HG03064 (cell line): ENCODE results near the gene TMEM87A.

Experiments used
- ATAC-seq: cut with Tn5 transposase; IDR thresholded peaks from one replicate; pipeline ENCODE4 v1.9.1; 2021; ENCODE audit warnings: low read depth; ENCODE audit not compliant: unreplicated experiment

TMEM87A gene

DNA sequence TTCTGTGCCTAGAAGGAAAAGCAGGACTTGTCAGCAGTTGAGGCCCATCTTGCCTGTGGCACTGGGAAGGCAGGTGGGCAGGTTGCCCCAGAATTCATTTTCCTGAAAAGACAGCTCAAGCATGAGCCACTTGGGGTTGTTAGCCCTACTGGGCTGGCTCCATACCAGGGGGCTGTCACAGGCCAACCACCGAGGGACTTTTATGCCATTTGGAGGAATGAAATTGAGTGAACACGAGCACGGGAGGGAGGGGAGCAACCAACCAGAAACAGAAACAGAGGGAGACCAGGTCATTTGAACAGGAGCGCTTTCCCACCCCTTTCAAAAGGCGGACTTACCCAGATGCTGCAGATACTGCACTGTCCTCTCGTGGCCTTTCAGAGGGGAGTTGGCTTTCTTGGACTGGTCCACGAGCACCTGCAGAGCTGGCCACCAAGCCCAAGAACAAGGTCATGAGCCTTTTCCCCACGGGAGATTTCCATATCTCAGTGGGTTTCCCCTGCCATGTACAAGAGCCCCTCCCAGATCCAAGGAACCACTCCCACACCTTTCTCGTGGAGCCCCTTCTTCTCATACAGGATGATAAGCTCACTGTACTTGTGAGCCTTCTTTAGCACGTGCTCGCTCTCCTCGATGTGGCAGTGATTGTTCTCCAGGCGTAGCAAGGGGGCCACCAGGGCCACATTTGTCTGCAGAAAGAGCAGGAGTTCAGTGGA lies 106.8 kb downstream of the TMEM87A start:
- ATAC-seq: no peak

DNA sequence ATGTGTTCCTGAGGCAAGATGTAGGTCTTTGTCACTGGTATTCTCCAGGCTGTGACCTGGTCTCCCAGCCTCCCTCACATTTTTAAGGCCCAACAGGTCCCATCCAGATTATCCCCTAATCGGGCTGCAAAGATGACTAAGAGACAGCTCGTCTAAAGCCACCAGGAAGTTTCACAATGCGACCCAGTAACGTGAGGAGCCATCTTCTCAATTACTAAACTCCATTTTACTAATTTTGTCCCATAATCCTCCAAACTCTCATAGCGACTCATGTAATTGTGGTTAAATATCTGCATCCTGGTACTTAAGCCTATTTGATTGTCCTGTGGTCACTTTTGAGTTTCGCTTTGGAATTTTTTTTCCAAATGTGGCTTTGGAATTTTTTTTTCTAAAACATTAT lies 108.1 kb downstream of the TMEM87A start:
- no peak for ATAC-seq

DNA sequence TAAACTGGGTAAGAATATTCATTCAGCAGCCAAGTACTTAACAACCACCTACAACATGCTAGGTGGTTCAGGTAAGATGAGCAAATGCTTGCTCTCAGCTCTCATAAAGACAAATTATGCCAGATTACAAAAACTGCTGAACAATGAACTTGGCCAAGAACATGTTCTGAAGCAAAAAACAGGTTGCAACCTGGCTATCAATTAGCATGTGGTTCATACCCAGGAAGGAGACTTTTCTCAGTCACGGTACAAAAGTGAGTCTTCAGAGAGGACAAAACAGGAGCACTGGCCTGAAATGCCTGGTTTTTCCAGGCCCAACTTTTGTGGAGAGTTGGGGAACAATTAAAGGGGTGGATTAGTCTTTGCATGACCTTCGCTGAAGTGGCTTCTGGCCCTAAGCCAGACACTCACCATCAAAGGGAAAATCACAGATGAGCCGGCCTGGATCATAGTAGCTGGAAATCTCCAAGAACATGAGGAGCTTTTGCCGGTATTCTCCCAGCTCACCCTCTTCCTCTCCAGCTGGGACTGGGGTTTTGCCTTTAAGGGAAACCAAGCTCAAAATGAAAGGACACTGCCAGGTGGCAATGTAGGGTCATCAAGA lies 109.2 kb downstream of the TMEM87A start:
- ATAC-seq: no peak

DNA sequence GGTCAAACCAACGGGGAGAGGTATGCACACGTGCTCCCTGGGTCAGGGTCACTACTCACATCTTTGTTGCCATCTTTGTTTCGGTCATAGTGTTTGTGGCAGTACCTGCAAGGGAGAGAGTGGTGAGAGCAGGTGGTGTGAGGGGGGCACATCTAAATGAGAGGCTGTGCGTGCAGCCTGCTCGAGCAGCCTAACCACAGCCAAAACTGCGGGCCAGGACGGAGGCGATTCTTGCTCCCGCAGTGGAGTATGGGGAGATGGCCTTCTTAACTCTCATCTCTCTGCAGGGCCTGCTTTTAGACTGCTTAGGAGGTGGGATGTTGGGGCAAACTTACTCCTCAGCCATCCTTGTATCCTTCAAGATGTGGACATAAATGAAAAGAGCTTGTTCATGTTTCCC lies 109.9 kb downstream of the TMEM87A start:
- no peak for ATAC-seq
